Fibroblast of pulmonary artery (primary cell): ENCODE data around the gene KRTAP5-7.

Experiments used
- DNase-seq: peaks from one replicate; pipeline ENCODE4 v3.0.0-alpha.2; 2010; ENCODE audit warnings: low read depth
- H3K4me3 ChIP-seq: replicated peaks from 2 replicates; pipeline ENCODE4 v1.5.1; 2011; ENCODE audit warnings: low read depth, mild to moderate bottlenecking, control low read depth, low read length, moderate library complexity
- CTCF ChIP-seq: IDR thresholded peaks from 2 replicates; pipeline ENCODE4 v1.5.1; 2011; ENCODE audit warnings: mild to moderate bottlenecking, control low read depth, low read length, inconsistent platforms; ENCODE audit errors: missing control alignments

KRTAP5-7 gene

DNA sequence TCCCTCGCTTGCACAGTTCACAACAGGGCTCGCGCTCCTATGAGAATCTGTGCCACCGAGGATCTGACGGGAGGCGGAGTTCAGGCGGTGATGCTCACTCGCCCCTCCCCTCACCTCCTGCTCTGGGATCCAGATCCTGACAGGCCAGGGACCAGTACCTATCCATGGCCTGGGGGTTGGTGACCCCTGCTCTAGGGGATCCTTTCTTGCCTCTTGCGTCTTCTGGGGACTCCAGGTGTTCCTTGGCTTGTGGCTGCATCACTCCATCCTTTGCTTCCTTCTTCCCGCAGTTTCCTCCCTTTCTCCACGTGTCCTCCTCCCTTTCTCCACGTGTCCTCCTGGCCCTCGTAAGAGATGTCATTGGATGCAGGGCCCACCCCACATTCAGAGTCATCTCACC, 30.6 kb upstream of the KRTAP5-7 start:
- DNase-seq = no peak

DNA sequence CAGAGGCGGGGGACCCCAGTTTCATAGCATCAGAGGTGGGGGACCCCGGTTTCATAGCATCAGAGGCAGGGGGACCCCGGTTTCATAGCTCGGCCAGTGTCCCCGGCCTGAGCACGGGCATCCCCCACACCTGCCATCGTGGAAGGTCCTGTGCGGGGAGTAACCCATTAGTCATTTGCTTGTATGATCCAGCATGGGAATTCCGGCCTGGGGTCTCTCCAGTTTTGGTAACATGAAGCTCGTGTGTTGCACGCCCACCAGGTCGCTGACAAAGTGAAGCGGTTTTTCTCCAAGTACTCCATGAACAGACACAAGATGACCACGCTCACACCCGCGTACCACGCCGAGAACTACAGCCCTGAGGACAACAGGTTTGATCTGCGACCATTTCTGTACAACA, 29.0 kb upstream of the KRTAP5-7 start:
- H3K4me3 ChIP-seq = no peak overlapping the region
- DNase-seq = no peak
- no peak for TF ChIP-seq CTCF

More for the DNA sequence above, 30.6 kb upstream of the KRTAP5-7 start:
- H3K4me3 ChIP-seq = no peak overlapping the region
- TF ChIP-seq CTCF = no peak

- no peak for TF ChIP-seq CTCF
- DNase-seq = no peak
- H3K4me3 ChIP-seq = no peak overlapping the region
These were observed 27.9 kb upstream of the KRTAP5-7 start for GRCh38 chr11:71499125-71499524.

GRCh38 chr11:71499546-71499945, 27.5 kb upstream of the KRTAP5-7 start:
- DNase-seq = no peak
- H3K4me3 ChIP-seq = no peak overlapping the region
- no peak for TF ChIP-seq CTCF

DNA sequence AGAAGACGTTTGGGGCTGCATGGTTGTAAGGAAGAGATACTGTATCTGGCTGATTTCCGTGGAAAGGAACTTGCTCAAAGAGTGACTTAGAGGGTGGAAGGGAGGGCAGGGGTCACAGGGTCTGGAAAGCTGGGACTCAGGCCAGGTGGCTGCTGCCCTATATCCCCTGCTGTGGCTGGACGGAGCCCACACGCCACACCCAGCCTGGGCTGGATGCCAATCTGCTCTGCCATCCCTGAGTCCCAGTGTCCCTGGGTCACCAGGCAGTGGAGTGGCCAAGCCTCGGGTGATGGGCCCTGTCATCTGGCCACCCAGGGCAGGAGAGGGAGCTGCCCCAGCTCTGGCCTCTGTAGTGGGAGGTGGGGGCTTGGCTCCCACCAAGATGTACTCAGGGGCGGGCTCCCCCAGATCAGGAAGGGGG, 26.5 kb upstream of the KRTAP5-7 start:
- no peak for TF ChIP-seq CTCF
- H3K4me3 ChIP-seq = no peak overlapping the region
- no peak for DNase-seq

GRCh38 chr11:71501071-71501985, 25.7 kb upstream of the KRTAP5-7 start:
- DNase-seq = no peak
- H3K4me3 ChIP-seq = no peak overlapping the region
- no peak for TF ChIP-seq CTCF

GRCh38 chr11:71502026-71502425, 25.0 kb upstream of the KRTAP5-7 start:
- no peak for TF ChIP-seq CTCF
- H3K4me3 ChIP-seq = no peak overlapping the region

More at GRCh38 chr11:71502026-71502425, 25.0 kb upstream of the KRTAP5-7 start:
- DNase-seq = no peak
